Activated CD4-positive, alpha-beta T cell treated with anti-CD3 and anti-CD28 coated beads for 1 hour (primary cell): ENCODE data around the gene SLFN5.
"Not testable (repeated sequence)": the region's sequence is repeated elsewhere in the genome, so short reads cannot be mapped to it uniquely, and the experiment has no call there.

Experiments
- DNase-seq: peaks from one replicate; pipeline ENCODE4 v3.0.0-alpha.2; 2020

Gene SLFN5

GRCh38 chr17:35294756-35295155 is 51.9 kb downstream of the SLFN5 start:
- DNase-seq = no peak

DNA sequence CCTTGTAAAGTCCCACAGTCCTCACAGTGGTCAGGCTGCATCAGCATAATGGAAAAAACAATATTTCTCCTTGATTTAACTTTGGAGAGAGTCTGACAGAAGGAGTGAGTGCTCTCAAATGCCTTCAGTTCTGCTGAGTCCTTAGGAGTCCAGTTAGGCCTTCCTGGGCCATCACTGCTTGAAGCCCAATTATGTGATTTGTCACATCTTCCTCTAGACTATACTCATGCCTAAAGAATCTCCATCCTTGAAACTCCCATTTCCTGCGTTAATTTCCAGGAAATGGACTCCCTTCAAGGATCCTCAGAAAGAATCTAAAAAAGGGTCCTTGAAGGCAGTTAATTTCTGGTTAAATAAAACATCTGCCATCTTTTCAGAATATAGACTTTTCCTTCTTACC is 52.8 kb downstream of the SLFN5 start:
- no peak for DNase-seq

DNA sequence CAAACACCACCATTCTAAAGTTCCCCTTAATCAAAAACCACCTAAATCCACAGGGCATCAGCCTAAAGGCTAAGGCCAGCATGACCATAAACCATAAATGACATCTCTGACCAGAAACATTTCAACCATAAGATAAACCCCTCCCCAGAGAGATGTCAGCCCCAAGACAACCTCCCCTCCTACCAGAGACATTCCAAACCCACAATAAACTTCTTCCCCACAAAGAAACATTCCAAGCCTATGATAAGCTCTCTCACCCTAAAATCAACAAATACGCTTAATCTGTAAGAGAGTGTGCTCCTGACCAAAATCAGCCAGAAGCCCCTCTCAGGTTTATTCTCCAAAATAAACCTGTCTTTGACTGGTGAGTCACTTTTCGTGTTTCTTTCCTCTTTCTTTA is 54.8 kb downstream of the SLFN5 start:
- DNase-seq = no peak

DNA sequence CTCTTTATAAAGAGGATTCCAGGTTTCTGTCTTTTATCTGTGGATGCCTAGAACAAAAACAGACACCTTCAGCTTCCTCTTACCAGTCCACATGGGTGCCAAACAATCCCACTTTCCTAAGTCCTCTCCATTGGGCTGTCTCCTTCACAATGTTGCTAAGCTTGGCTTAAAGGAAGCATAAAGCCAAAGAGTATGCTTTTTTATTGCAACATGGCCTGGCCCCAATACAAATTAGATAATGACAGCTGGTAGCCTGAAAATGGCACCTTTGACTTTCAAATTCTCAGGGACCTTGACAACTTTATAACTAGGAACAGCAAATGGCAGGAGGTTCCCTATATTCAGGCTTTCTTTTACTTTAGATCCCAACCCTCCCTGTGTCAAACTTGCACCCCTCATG is 55.8 kb downstream of the SLFN5 start:
- no peak for DNase-seq

DNA sequence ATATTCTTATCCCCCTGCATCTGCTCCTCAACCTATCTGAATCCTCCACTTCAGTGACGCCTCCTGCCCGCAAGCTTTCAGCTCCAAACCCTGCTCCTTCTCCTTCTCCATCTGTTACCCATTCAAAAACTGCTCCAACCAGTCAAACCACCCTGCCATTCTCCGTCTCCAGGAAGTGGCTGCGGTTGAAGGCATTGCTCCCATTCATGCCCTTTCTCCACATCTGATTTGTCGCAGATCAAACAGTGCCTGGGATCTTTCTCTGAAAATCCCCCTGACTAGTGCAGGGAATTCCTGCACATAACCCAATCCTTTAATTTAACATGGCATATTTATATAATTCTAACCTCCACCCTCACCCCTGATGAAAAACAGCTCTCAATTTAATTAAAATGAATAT is 56.3 kb downstream of the SLFN5 start:
- no peak for DNase-seq

DNA sequence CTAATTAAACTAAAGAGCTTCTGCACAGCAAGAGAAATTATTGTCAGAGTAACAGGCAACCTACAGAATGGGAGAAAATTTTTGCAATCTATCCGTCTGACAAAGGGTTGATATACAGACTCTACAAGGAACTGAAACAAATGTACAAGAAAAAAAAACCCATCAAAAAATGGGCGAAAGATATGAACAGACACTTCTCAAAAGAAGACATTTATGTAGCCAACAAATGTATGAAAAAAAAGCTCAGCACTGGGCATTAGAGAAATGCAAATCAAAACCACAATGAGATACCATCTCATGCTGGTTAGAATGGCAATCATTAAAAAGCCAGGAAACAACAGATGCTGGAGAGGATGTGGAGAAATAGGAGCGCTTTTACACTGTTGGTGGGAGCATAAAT is 66.5 kb downstream of the SLFN5 start:
- DNase-seq = not testable (repeated sequence)

GRCh38 chr17:35312346-35312745 is 69.5 kb downstream of the SLFN5 start:
- no peak for DNase-seq

- peak; percentile 69 for DNase-seq
Observed at GRCh38 chr17:35312790-35313711, 70.2 kb downstream of the SLFN5 start.

DNA sequence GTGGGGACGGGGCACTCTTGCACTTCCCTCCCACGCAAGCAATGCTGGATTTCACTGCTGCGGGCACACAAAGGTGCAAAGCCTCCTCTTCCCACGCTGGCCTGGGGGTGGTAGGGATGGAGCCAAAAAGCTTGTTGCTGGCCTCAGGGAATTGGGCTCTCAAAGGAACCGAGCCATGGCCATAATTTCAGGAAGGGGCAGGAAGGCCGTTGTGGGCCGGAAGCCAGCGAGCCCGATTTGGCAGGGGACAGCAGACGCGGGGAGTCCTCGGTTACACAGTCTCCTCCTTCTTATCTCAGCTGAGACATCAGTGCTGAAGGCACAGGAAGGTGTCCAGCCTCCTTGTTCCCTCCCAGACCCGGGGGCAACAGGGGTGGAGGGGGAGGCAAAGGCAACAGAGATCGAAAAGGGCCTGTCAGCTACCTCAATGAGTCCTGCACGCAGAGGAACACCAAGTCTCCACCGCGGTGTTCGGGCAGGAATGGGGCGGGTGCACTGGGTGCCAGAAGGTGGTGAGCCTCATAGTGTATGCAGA is 71.1 kb downstream of the SLFN5 start:
- DNase-seq = no peak

DNA sequence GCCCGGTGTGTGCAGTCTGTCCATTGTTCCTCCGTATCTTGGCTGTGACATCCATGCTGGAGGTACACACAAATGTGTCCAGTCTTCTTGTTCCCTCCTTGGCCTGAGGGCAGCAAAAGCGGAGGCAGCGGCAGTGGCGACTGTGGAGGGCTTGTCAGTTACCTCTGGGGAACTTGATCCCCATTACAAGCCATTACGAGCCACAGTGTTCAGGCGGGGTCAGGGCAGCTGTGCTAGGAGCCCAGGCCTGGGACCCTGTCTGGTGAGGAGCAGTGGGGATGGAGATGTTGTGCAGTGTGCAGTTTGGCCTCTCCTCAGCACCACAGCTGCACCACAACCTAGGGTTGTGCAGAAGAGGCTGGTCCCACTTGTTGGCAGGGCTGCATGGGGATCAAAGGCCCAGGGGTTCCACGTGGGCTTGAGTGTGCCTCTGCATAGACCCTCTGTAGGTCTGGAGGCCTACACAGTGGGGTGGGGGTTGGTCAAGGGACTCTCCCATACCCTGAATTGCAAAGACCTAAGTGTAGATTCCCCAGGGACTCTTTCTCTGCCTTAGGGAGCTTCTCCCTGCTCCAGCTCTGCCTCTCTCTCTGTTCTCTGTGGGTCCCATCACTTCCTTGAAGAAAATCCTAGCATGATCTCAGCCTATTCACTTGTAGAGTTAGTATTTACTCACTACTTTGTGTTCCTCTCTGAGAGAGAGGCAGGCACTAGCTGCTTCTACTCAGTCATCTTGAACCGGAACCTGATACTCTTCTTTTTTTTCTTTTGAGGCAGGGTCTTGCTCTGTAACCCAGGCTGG is 71.7 kb downstream of the SLFN5 start:
- DNase-seq = no peak

- no peak for DNase-seq
Observed at GRCh38 chr17:35315283-35315682, 72.4 kb downstream of the SLFN5 start.

DNA sequence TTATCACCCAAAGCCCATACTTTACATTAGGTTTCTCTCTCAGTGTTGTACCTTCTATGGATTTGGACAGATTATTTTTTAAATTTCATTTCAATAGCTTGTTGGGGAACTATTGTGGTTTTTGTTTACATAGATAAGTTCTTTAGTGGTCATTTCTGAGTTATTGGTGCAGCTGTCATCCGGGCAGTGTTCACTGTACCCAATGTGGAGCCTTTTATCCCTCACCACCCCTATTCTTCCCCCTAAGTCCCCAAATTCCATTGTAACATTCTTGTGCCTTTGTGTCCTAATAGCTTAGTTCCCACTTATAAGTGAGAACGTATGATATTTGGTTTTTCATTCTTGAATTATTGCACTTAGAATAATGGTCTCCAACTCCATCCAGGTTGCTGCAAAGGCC is 73.1 kb downstream of the SLFN5 start:
- DNase-seq = no peak

GRCh38 chr17:35322749-35323148 is 79.9 kb downstream of the SLFN5 start:
- DNase-seq = no peak
